Measurements from ENCODE around the gene GRB2. TPM values are rescaled to one million over a fixed set of nuclear protein-coding genes. Genes with fewer than 3 reads are reported as not detected.
"Not testable (repeated sequence)": the region's sequence is repeated elsewhere in the genome, so short reads cannot be mapped to it uniquely, and the experiment has no call there.

Gene GRB2
- total RNA-seq, 1 donor: 98.0 TPM

DNA sequence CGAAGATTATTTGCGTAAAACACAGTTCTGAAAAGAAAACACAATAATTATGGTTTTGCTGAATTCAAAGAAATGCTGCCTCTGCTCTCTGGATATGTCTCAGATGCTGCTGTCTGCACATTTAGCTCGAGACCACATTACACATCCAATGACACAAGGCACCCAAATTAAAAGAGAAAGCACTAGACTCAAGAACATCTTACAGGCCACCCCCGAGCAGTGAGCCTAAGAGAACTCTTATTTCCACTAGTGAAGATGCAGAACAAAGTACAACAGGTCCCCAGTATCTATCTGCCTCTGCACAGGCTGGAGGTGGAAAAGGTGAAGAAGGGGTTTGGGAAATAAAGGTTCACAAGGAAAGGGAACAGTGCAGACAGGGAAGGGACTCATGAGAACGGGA, 33.5 kb downstream of the GRB2 start:
- no peak for DNase-seq (ENCODE audit: low read depth)
- TF ChIP-seq, protein P1, sequence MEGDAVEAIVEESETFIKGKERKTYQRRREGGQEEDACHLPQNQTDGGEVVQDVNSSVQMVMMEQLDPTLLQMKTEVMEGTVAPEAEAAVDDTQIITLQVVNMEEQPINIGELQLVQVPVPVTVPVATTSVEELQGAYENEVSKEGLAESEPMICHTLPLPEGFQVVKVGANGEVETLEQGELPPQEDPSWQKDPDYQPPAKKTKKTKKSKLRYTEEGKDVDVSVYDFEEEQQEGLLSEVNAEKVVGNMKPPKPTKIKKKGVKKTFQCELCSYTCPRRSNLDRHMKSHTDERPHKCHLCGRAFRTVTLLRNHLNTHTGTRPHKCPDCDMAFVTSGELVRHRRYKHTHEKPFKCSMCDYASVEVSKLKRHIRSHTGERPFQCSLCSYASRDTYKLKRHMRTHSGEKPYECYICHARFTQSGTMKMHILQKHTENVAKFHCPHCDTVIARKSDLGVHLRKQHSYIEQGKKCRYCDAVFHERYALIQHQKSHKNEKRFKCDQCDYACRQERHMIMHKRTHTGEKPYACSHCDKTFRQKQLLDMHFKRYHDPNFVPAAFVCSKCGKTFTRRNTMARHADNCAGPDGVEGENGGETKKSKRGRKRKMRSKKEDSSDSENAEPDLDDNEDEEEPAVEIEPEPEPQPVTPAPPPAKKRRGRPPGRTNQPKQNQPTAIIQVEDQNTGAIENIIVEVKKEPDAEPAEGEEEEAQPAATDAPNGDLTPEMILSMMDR (IDR thresholded peaks at IDR 0.05; ENCODE audit: insufficient read depth, low read depth, low read length): no peak
- H3K4me3 ChIP-seq (ENCODE audit: low read depth, low read length): no peak overlapping the region

DNA sequence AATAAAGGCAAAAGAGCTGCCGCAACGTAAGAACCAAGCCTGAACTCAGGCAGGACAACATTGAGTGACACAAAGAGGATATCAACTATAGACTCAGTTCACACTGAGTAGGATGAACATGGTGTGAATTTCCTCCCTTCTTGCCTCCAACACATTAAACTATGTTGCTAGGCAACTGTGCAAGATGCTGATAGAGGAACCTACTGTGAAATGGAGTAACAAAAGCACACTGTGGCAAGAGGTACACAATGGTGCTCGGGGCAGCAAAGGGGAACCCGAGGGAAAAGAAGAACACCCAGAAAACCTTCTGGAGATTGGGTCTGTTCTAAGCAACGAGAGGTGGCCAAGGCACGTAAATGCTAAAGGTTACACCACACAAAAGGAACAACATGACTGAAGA, 34.1 kb downstream of the GRB2 start:
- no peak overlapping the region for H3K4me3 ChIP-seq (ENCODE audit: low read depth, low read length)
- TF ChIP-seq, protein P1 (IDR thresholded peaks at IDR 0.05; ENCODE audit: insufficient read depth, low read depth, low read length): no peak
- no peak for DNase-seq (ENCODE audit: low read depth)

DNA sequence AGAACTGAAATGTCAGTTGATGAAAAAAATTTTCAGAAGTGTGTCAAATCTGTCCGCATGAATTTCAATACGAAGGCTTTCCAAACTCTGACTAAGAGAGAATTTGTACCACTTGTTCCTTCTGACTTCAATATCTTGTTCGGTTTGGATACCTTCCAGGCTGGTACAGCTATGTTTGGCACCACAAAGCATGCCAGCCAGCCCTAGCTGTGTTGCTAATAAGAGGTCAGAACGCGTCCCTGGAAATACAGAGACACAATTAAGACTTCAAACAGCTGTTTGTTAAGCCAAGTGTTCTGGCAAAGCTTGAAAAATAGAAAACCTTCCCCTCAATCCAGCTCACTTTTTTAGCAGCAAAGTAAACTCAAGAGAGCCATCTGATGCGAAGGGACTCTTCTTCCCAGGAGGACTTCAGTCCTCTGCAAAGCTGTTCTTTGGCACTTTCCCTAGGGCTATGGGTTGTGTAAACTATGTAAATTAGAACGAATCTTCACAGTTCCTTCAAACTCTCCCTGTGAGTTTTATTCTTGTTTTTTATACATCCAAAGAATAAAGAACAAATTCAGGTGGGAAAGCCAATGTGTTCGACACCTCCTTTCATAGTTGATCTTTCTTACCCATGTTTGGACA, 35.1 kb downstream of the GRB2 start:
- DNase-seq (ENCODE audit: low read depth): no peak
- H3K4me3 ChIP-seq (ENCODE audit: low read depth, low read length): no peak overlapping the region
- TF ChIP-seq, protein P1 (IDR thresholded peaks at IDR 0.05; ENCODE audit: insufficient read depth, low read depth, low read length): no peak

DNA sequence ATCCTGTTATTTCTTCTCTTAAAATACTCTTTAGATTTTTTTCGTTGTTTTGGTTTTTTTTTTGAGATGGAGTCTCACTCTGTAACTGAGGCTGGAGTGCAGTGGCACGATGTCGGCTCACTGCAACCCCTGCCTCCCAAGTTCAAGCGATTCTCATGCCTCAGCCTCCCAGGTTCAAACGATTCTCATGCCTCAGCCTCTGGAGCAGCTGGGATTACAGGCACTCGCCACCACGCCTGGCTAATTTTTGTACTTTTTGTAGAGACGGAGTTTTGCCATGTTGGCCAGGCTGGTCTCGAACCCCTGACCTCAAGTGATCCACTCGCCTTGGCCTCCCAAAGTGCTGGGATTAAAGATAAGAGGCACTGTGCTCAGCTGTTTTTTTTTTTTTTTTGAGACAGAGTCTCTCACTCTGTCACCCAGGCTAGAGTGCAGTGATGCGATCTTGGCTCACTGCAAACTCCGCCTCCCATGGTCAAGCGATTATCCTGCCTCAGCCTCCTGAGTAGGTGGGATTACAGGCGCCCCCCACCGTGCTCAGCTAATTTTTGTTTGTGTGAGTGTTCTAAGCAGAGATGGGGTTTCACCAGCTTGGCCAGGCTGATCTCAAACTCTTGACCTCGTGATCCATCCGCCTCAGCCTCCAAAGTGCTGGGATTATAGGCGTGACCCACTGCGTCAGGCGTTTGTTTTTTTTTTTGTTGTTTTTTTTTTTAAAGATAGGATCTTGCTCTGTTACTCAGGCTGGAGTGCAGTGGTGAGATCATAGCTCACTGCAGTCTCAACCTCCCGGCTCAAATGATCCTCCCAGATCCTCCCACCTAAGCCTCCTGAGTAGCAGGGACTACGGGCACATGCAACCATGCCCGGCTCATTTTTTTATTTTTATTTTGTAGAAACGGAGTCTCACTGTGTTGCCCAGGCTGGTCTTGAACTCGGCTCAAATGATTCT, 37.4 kb downstream of the GRB2 start:
- not testable (repeated sequence) for H3K4me3 ChIP-seq (ENCODE audit: low read depth, low read length)
- peak; percentile 65 for DNase-seq (ENCODE audit: low read depth)

DNA sequence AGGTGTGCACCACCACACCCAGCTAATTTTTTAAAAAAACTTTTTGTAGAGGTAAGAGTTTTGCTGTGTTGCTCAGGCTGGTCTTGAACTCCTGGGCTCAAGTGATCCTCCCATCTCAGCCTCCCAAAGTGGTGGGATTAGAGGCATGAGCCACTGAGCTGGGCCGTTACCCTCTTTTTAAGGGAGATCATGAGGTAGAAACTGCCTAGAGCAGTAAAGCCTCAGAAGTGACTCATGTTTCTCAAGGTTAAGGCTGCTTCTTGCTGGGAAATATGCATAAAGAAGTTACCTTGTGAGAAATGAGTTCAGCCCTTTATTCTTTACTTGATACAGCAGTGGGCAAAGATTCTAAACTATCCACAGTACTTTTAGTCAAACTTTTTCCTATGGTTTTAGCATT, 38.2 kb downstream of the GRB2 start:
- peak; percentile 58 for DNase-seq (ENCODE audit: low read depth)
- no peak overlapping the region for H3K4me3 ChIP-seq (ENCODE audit: low read depth, low read length)
- TF ChIP-seq, protein P1 (IDR thresholded peaks at IDR 0.05; ENCODE audit: insufficient read depth, low read depth, low read length): no peak

DNA sequence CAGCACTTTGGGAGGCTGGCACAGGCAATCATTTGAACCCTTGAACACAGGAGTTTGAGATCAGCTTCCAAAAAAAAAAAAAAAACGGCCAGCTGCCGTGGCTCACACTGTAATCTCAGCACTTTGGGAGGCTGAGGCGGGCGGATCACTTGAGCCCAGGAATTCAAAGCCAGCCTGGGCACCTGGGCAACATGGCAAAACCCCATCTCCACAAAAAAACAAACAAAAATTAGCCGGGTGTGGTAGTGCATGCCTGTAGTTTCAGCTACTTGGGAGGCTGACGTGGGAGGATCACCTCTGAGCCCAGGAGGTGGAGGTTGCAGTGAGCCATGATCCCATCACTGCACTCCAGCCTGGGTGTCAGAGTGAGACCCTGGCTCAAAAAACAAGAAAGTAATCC, 39.0 kb downstream of the GRB2 start:
- DNase-seq (ENCODE audit: low read depth): no peak

DNA sequence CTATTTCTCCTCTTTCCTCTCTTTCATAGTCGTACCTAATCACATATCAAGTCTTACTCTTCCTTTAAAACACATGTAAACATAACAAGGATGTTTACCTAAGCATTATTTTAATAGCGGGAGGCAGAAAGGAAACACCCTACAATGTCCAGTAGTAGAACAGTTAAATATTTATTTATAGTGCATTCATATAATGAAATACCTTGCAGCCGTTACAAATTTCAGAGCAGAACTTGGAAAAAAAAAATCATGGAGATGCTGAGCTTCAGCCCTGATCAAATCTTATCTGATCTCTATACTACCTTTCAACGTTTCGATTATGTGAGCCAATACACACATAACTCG, 39.6 kb downstream of the GRB2 start:
- TF ChIP-seq, protein P1 (IDR thresholded peaks at IDR 0.05; ENCODE audit: insufficient read depth, low read depth, low read length): no peak
- no peak overlapping the region for H3K4me3 ChIP-seq (ENCODE audit: low read depth, low read length)
- DNase-seq (ENCODE audit: low read depth): no peak

More for the DNA sequence above, 39.0 kb downstream of the GRB2 start:
- H3K4me3 ChIP-seq (ENCODE audit: low read depth, low read length): no peak overlapping the region
- TF ChIP-seq, protein P1 (IDR thresholded peaks at IDR 0.05; ENCODE audit: insufficient read depth, low read depth, low read length): no peak
